Smooth muscle cell (in vitro differentiated cells): ENCODE results near the gene GPD1L. TPM values are rescaled to one million over a fixed set of nuclear protein-coding genes. Genes with fewer than 3 reads are reported as not detected.
"Not testable (repeated sequence)": the region's sequence is repeated elsewhere in the genome, so short reads cannot be mapped to it uniquely, and the experiment has no call there.

ENCODE experiments used
- DNase-seq: peaks from one replicate; lab custom pipeline; 2025; ENCODE audit not compliant: unreplicated experiment; lab: John Stamatoyannopoulos, UW
- H2AFZ ChIP-seq: fragments of 200-600 bp; sonication (generic); 2 replicates; pipeline ENCODE4 v1.6.0; 2016; ENCODE audit warnings: antibody characterized with exemption, low read depth, mild to moderate bottlenecking
- H3F3A ChIP-seq: fragments of 200-600 bp; sonication (generic); 2 replicates; pipeline ENCODE4 v1.6.0; 2017; ENCODE audit warnings: antibody characterized with exemption, low read depth
- H3K27ac ChIP-seq: fragments of 200-600 bp; sonication (generic); 2 replicates; pipeline ENCODE4 v1.5.1; 2016; ENCODE audit warnings: low read depth, mild to moderate bottlenecking
- H3K27me3 ChIP-seq: fragments of 200-600 bp; sonication (generic); 2 replicates; pipeline ENCODE4 v1.6.1; 2016; ENCODE audit warnings: low read depth, mild to moderate bottlenecking
- H3K36me3 ChIP-seq: fragments of 200-600 bp; sonication (generic); 2 replicates; pipeline ENCODE4 v1.5.1; 2016; ENCODE audit warnings: low read depth
- H3K4me1 ChIP-seq: fragments of 200-600 bp; sonication (generic); 2 replicates; pipeline ENCODE4 v1.5.1; 2016; ENCODE audit warnings: low read depth
- H3K4me2 ChIP-seq: fragments of 200-600 bp; sonication (generic); 2 replicates; pipeline ENCODE4 v1.6.0; 2016; ENCODE audit warnings: mild to moderate bottlenecking
- H3K4me3 ChIP-seq: fragments of 200-600 bp; sonication (generic); 2 replicates; pipeline ENCODE4 v1.5.1; 2016; ENCODE audit warnings: mild to moderate bottlenecking
- H3K79me2 ChIP-seq: fragments of 200-600 bp; sonication (generic); 2 replicates; pipeline ENCODE4 v1.6.0; 2016; ENCODE audit warnings: low read depth, mild to moderate bottlenecking
- H3K9ac ChIP-seq: fragments of 200-600 bp; sonication (generic); 2 replicates; pipeline ENCODE4 v1.6.0; 2016; ENCODE audit warnings: low read depth
- H3K9me3 ChIP-seq: fragments of 200-600 bp; sonication (generic); replicated peaks from 2 replicates; pipeline ENCODE4 v1.5.1; 2016; ENCODE audit warnings: low read depth
- H4K20me1 ChIP-seq: fragments of 200-600 bp; sonication (generic); 2 replicates; pipeline ENCODE4 v1.6.0; 2016; ENCODE audit warnings: low read depth
- CTCF ChIP-seq: fragments of 200-600 bp; sonication (generic); IDR thresholded peaks from 2 replicates; pipeline ENCODE4 v1.5.1; 2017; ENCODE audit warnings: borderline replicate concordance, mild to moderate bottlenecking, antibody characterized with exemption; ENCODE audit not compliant: insufficient read depth, poor library complexity, severe bottlenecking
- WGBS: methylation state at CpG from one replicate; pipeline ENCODE4 v1.1.7; 2016; ENCODE audit warnings: low lambda C conversion rate; 5-methylcytosine and 5-hydroxymethylcytosine counted together
- polyA plus RNA-seq: library from polyadenylated mRNA; unstranded; fragments of >200 nt; fragmentation: Nextera tagmentation; extraction: Ambion mirVana; gene quantifications from 2 replicates; pipeline ENCODE4 v1.2.1, GENCODE V29; 2016
- total RNA-seq: library from RNA; depleted of rRNA; stranded (reverse); fragments of >200 nt; gene quantifications from 2 replicates; pipeline ENCODE4 v1.2.3, GENCODE V29; 2014

Gene GPD1L
- 5.9 and 8.2 TPM in 2 replicates for total RNA-seq
- polyA plus RNA-seq, result 3.6 and 4.1 TPM in 2 replicates

- H3K36me3 ChIP-seq, result peaks cover 3% of the 10 kb centered on the region
- H4K20me1 ChIP-seq, result no peaks in the 10 kb centered on the region
- peak within 1 kb of the TSS; percentile 73 for H2AFZ ChIP-seq
- peaks cover 6% of the 10 kb centered on the region for H3K9me3 ChIP-seq
- no peaks in the 10 kb centered on the region for H3K4me1 ChIP-seq
- TF ChIP-seq CTCF, result no peak
- H3K27ac ChIP-seq, result no peak within 1 kb of the TSS
- H3K4me3 ChIP-seq, result peak within 1 kb of the TSS; percentile 84
- peak; percentile 80 for DNase-seq
- peak within 1 kb of the TSS; percentile 35 for H3K9ac ChIP-seq
- 6% methylated on average over 63 of the region's 78 CpGs for WGBS
- H3K4me2 ChIP-seq, result peak within 1 kb of the TSS; percentile 98
- H3F3A ChIP-seq, result no peaks in the 10 kb centered on the region
- H3K27me3 ChIP-seq, result no peaks in the 10 kb centered on the region
- H3K79me2 ChIP-seq, result peaks cover 10% of the 10 kb centered on the region
Measured at GRCh38 chr3:32106132-32106928, at the start of gene GPD1L. TSS of gene GPD1L (plus strand) at chr3:32106620. CDS start at chr3:32106712, 92 bp downstream.

- not testable (repeated sequence) for H3K27ac ChIP-seq
Measured at GRCh38 chr3:32058465-32058864, 48.0 kb upstream of the GPD1L start.

GRCh38 chr3:32062950-32063582, 43.4 kb upstream of the GPD1L start:
- no peak overlapping the region for H2AFZ ChIP-seq
- no peak overlapping the region for H3K9ac ChIP-seq
- no peaks in the 10 kb centered on the region for H3K4me1 ChIP-seq
- H3K4me3 ChIP-seq, result no peak overlapping the region
- no peaks in the 10 kb centered on the region for H4K20me1 ChIP-seq
- no peaks in the 10 kb centered on the region for H3K27me3 ChIP-seq
- no peak for TF ChIP-seq CTCF
- H3K79me2 ChIP-seq, result no peaks in the 10 kb centered on the region
- no peak overlapping the region for H3K4me2 ChIP-seq
- H3K9me3 ChIP-seq, result no peaks in the 10 kb centered on the region
- no peak for DNase-seq
- H3K27ac ChIP-seq, result no peak overlapping the region
- 89% methylated on average over 4 of the region's 4 CpGs for WGBS
- H3K36me3 ChIP-seq, result no peaks in the 10 kb centered on the region
- no peaks in the 10 kb centered on the region for H3F3A ChIP-seq

More at GRCh38 chr3:32058465-32058864, 48.0 kb upstream of the GPD1L start:
- H3K36me3 ChIP-seq, H3K79me2 ChIP-seq, H3K9me3 ChIP-seq, H3K4me1 ChIP-seq, H2AFZ ChIP-seq, DNase-seq, H3F3A ChIP-seq, H3K9ac ChIP-seq, H3K4me2 ChIP-seq, H3K4me3 ChIP-seq, H4K20me1 ChIP-seq, H3K27me3 ChIP-seq: not testable (repeated sequence)
- 96% methylated on average over 4 of the region's 4 CpGs for WGBS

DNA sequence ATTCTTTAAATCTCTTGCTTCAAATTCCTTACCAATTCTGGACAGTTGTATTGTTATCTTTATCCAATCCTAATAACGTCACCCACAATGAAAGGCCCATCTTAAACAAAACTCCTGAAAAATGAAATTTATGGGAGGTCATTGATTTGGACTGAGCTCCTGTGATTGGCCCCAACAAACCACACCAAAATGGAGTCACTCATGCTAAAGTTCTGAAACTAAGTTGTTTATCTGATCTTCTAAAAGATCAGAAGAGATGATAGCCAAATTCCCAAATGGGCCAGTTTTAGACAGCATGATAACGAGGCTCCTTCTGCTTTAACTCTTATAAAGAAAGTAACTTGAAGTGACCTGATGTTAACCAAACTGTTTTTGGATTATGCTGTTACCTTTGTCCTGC, 39.7 kb upstream of the GPD1L start:
- Histone ChIP-seq H3K4me3 (no peak overlapping the region), H3F3A (no peaks in the 10 kb centered on the region), H2AFZ (no peak overlapping the region), H3K36me3 (no peaks in the 10 kb centered on the region), H3K9me3 (no peaks in the 10 kb centered on the region), H3K27ac (no peak overlapping the region), H3K4me1 (no peaks in the 10 kb centered on the region), H3K79me2 (no peaks in the 10 kb centered on the region), H3K27me3 (no peaks in the 10 kb centered on the region), H3K9ac (no peak overlapping the region), H3K4me2 (no peak overlapping the region), H4K20me1 (no peaks in the 10 kb centered on the region)
- DNase-seq, result no peak
- TF ChIP-seq CTCF, result no peak
- WGBS, result 92% methylated on average over 2 of the region's 2 CpGs

DNA sequence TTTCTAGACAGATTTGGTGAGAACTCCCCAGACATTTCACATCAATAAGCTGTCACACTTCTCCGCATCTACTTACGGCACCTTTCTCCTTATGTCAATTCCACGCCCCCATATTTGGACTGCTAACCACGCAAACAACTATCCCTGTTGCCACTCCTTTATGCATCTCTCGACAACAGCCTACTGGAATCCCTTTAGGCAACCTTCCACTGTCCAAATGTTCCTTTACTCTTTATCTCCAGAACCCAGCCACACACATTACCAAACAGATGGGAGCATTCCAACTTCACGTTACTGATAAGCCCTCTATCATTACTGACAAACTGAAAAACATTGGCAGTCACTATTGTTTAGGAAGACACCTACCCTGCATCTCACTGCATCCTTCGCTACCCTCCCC, 32.2 kb upstream of the GPD1L start:
- not testable (repeated sequence) for H3K27ac ChIP-seq, H3K27me3 ChIP-seq, DNase-seq, H3K36me3 ChIP-seq, H3K79me2 ChIP-seq, H3K9ac ChIP-seq, H3F3A ChIP-seq, H3K4me3 ChIP-seq, H3K4me2 ChIP-seq, H3K9me3 ChIP-seq, H4K20me1 ChIP-seq, H2AFZ ChIP-seq, H3K4me1 ChIP-seq
- 83% methylated on average over 7 of the region's 7 CpGs for WGBS
